ENCODE measurements around the gene KCNJ5.

DNA sequence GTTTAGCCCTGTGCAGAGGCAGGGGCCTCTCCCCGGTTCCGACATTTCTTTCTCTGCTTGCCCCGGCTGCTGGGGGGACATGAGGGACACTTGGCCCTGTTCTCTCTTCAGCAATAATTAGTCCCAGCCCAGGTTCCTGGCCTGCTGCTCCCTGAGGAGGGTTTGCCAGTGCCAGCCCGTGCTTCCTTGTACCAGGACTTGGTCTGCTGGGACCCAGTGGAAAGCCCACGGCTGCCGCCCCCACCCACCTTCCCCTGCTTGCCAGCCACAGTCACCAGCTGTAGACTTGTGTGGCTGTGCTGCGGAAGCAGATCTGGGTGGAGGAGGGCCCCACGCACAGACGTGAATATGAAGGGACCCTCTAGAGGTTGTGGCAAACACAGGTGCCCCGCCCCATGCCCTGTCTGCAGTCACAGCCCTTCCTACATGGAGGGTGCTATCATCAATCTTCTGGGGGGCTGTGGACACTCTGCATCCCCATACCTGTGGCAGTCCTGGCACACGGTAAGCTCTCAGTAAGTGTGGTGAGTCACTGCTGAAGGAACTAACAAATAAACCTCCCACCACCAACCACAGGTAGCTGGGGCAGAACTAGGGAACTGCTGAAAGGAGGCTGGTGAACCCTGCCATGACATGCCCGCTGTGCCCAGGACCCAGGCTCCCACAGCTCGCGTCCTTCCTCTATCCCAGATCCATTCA is 50.6 kb downstream of the KCNJ5 start:
- TF ChIP-seq, protein P1, sequence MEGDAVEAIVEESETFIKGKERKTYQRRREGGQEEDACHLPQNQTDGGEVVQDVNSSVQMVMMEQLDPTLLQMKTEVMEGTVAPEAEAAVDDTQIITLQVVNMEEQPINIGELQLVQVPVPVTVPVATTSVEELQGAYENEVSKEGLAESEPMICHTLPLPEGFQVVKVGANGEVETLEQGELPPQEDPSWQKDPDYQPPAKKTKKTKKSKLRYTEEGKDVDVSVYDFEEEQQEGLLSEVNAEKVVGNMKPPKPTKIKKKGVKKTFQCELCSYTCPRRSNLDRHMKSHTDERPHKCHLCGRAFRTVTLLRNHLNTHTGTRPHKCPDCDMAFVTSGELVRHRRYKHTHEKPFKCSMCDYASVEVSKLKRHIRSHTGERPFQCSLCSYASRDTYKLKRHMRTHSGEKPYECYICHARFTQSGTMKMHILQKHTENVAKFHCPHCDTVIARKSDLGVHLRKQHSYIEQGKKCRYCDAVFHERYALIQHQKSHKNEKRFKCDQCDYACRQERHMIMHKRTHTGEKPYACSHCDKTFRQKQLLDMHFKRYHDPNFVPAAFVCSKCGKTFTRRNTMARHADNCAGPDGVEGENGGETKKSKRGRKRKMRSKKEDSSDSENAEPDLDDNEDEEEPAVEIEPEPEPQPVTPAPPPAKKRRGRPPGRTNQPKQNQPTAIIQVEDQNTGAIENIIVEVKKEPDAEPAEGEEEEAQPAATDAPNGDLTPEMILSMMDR (IDR thresholded peaks at IDR 0.05), result no peak
- TF ChIP-seq ESRRA (CRISPR knock-in tag; IDR thresholded peaks at IDR 0.05; ENCODE audit: borderline replicate concordance), result no peak
- TF ChIP-seq, protein P2, sequence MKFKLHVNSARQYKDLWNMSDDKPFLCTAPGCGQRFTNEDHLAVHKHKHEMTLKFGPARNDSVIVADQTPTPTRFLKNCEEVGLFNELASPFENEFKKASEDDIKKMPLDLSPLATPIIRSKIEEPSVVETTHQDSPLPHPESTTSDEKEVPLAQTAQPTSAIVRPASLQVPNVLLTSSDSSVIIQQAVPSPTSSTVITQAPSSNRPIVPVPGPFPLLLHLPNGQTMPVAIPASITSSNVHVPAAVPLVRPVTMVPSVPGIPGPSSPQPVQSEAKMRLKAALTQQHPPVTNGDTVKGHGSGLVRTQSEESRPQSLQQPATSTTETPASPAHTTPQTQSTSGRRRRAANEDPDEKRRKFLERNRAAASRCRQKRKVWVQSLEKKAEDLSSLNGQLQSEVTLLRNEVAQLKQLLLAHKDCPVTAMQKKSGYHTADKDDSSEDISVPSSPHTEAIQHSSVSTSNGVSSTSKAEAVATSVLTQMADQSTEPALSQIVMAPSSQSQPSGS (CRISPR knock-in tag; IDR thresholded peaks at IDR 0.05; ENCODE audit: borderline replicate concordance, low read depth), result no peak
- no peak for TF ChIP-seq RELA (CRISPR knock-in tag; IDR thresholded peaks at IDR 0.05; ENCODE audit: borderline replicate concordance)

Measured in WTC11 (cell line).